NCI-H524 (cell line): ENCODE data around the gene MLST8.
"Not testable (repeated sequence)": the region's sequence is repeated elsewhere in the genome, so short reads cannot be mapped to it uniquely, and the experiment has no call there.

Experiments used
- DNase-seq, 2 experiments: peaks; one replicate each; lab custom pipeline; 2025; lab: John Stamatoyannopoulos, UW

The MLST8 gene

GRCh38 chr16:2190659-2191445 is 14.4 kb upstream of the MLST8 start:
- DNase-seq, result peak; percentile 35 to 79

GRCh38 chr16:2191446-2191706 is 13.9 kb upstream of the MLST8 start:
- DNase-seq, result no peak

GRCh38 chr16:2194166-2194834 is 11.0 kb upstream of the MLST8 start:
- peak; percentile 39 to 41 for DNase-seq

GRCh38 chr16:2194852-2195321 is 10.4 kb upstream of the MLST8 start:
- DNase-seq, result peak; percentile 48 to 70

GRCh38 chr16:2195322-2196161 is 9.7 kb upstream of the MLST8 start:
- DNase-seq, result peak; percentile 20 to 56

- DNase-seq, result no peak
Measured at GRCh38 chr16:2196162-2196980, 8.9 kb upstream of the MLST8 start, which contains the start of gene CASKIN1. TSS of gene CASKIN1 (minus strand) at chr16:2196605. CDS start at chr16:2196432, 173 bp downstream.

GRCh38 chr16:2196981-2197511 is 8.2 kb upstream of the MLST8 start:
- DNase-seq, result no peak

GRCh38 chr16:2197765-2198164 is 7.5 kb upstream of the MLST8 start:
- no peak for DNase-seq

GRCh38 chr16:2198283-2198682 is 7.0 kb upstream of the MLST8 start:
- DNase-seq, result no peak

- no peak for DNase-seq
Measured at GRCh38 chr16:2199095-2199494, 6.2 kb upstream of the MLST8 start.

GRCh38 chr16:2199621-2200139 is 5.6 kb upstream of the MLST8 start:
- DNase-seq, result no peak

GRCh38 chr16:2200313-2200712 is 4.9 kb upstream of the MLST8 start:
- DNase-seq, result no peak

GRCh38 chr16:2203119-2203688 is 2.0 kb upstream of the MLST8 start:
- DNase-seq, result not testable (repeated sequence)

GRCh38 chr16:2204416-2205103 is 694 bp upstream of the MLST8 start:
- no peak for DNase-seq

- DNase-seq, result no peak
Measured at GRCh38 chr16:2205967-2206313, 686 bp downstream of the MLST8 start.

GRCh38 chr16:2206420-2206779 is 1.1 kb downstream of the MLST8 start:
- no peak for DNase-seq

GRCh38 chr16:2206780-2207433 is 1.7 kb downstream of the MLST8 start:
- no peak for DNase-seq

- DNase-seq, result no peak
Measured at GRCh38 chr16:2207872-2208271, 2.6 kb downstream of the MLST8 start.

GRCh38 chr16:2208308-2208707 is 3.1 kb downstream of the MLST8 start:
- no peak for DNase-seq

GRCh38 chr16:2208772-2209171 is 3.5 kb downstream of the MLST8 start:
- no peak for DNase-seq
